Measurements from ENCODE around the gene WNK2. TPM values are rescaled to one million over a fixed set of nuclear protein-coding genes. Genes with fewer than 3 reads are reported as not detected.
A peak's percentile ranks its signal among the peaks of the same experiment; 100 is the strongest.

Gene WNK2
- total RNA-seq, 1 experiment from 2014 or later = 8.9 TPM

GRCh38 chr9:93182572-93182971 is 1.4 kb upstream of the WNK2 start:
- in situ Hi-C loops (cut with HindIII; ENCODE audit: low sequenced_read_pairs) = no loop called here

DNA sequence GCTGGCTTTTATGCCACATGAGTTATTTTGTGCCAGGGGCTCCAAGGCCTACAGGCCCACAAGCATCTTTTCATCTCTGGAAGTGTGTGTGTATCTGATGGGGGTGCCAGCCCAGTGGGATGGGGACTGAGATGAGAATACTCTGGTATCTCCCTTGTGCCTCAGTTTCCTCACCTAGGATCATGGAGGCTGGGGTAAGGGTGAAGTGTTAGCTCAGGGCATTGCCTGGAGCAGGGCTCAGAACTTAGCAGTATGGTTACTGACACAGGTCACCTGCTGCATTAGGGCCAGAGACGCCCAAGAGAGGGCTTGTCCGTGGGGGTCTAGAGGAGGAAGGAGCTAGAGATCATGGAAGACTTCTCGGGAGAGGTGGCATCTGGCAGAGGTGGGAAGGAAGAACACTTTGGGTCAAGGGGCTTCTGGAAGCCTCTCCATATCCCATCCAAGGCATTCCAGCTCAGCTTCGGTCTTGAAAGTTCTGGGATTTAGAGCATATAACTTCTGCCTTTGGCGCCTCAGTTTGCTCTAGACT is 742 bp upstream of the WNK2 start:
- no peak for DNase-seq (ENCODE audit: low spot score)
- in situ Hi-C loops (cut with HindIII; ENCODE audit: low sequenced_read_pairs) = no loop called here

More at GRCh38 chr9:93182572-93182971, 1.4 kb upstream of the WNK2 start:
- peak; percentile 49 for DNase-seq (ENCODE audit: low spot score)

DNA sequence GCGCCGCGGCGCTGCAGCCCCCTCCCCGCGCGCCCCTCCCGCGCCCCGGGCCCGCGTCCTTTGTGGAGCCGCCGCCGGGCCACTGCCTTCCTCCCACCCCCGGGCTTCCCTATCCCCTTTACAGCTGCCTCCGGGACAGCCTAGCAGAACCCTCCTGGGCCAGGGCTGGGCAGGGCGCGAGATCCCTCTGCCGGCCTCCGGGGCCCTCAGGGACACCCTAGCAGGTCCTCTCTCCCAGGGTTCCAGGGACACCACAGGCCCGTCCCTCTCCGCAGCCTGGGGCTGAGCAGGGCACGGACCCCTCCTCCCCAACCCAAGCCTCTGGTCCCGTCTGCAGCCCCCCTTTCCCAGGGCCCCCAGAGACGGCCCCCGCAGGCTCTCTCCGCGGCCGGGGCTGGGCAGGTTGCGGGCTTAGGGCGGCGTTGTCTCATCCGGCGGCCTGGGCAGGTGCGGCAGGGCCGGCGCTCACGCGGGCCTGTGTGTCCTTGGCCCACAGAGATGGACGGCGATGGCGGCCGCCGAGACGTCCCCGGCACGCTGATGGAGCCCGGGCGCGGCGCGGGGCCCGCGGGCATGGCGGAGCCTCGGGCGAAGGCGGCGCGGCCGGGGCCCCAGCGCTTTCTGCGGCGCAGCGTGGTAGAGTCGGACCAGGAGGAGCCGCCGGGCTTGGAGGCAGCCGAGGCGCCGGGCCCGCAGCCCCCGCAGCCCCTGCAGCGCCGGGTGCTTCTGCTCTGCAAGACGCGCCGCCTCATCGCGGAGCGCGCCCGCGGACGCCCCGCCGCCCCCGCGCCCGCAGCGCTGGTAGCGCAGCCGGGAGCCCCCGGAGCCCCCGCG is 710 bp downstream of the WNK2 start:
- DNase-seq (ENCODE audit: low spot score) = no peak
- in situ Hi-C loops (cut with HindIII; ENCODE audit: low sequenced_read_pairs) = no loop called here

DNA sequence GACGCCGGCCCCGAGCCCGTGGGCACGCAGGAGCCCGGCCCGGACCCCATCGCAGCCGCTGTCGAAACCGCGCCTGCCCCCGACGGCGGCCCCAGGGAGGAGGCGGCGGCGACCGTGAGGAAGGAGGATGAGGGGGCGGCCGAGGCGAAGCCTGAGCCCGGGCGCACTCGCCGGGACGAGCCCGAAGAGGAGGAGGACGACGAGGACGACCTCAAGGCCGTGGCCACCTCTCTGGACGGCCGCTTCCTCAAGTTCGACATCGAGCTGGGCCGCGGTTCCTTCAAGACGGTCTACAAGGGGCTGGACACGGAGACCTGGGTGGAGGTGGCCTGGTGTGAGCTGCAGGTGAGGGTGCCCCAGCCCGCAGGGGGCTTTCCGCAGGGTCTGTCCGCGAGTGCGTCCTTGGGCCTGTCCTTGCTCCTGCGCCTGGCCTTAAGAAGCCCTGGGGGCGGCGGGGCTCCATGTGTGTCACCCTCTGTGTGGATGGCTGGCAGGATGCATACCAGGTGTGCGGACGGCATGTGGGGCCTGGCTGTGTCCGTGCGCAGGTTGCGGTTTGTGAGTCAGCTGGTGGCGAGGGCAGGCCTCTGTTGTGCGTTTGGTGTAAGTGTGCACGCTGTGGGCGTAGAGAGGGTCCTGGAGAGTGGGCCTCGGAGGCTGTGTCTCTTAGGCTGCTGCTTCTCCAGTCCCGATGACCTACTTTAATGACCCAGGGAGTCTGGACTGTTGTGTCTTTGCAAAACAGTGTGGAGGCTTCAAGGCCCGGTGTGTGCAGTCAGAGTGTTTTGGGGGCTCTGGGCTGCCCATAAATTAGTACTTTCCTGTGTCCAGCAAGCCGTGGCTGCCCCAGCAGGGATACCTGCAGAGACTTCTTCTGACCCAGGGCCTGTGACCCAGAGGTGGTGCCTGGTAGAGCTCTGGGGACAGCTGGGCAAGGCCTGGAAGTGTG is 1.6 kb downstream of the WNK2 start:
- in situ Hi-C loops (cut with HindIII; ENCODE audit: low sequenced_read_pairs) = no loop called here
- peak; percentile 68 for DNase-seq (ENCODE audit: low spot score)

- DNase-seq (ENCODE audit: low spot score) = peak; percentile 40
- in situ Hi-C loops (cut with HindIII; ENCODE audit: low sequenced_read_pairs) = no loop called here
These were observed 2.4 kb downstream of the WNK2 start for GRCh38 chr9:93186215-93186945.

- in situ Hi-C loops (cut with HindIII; ENCODE audit: low sequenced_read_pairs) = no loop called here
- peak; percentile 57 for DNase-seq (ENCODE audit: low spot score)
These were observed 3.1 kb downstream of the WNK2 start for GRCh38 chr9:93187047-93187446.

GRCh38 chr9:93187574-93187973 is 3.6 kb downstream of the WNK2 start:
- in situ Hi-C loops (cut with HindIII; ENCODE audit: low sequenced_read_pairs) = no loop called here
- no peak for DNase-seq (ENCODE audit: low spot score)

GRCh38 chr9:93188426-93189368 is 4.8 kb downstream of the WNK2 start:
- in situ Hi-C loops (cut with HindIII; ENCODE audit: low sequenced_read_pairs) = no loop called here
- no peak for DNase-seq (ENCODE audit: low spot score)

- in situ Hi-C loops (cut with HindIII; ENCODE audit: low sequenced_read_pairs) = no loop called here
- DNase-seq (ENCODE audit: low spot score) = no peak
These were observed 5.6 kb downstream of the WNK2 start for GRCh38 chr9:93189369-93190132.

DNA sequence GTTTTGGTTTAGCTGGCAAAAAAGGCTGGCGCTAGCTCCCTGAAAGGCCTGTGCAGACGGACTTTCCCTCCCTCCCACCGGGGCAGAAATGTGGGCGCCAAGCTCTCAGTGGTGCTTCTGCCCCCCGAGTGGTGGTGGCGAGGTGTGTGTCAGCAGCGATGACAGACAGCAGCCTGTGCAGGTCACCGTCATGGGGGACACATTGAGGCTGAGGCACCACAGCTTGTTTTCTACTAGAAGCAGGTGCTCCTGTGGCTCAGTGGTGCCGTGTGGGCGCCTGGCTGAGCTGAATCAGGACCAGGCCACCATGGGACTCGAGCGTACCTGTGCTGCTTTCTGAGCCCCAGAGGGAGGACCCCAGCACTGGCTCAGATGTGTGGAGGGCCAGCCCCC is 6.2 kb downstream of the WNK2 start:
- in situ Hi-C loops (cut with HindIII; ENCODE audit: low sequenced_read_pairs) = no loop called here
- DNase-seq (ENCODE audit: low spot score) = peak; percentile 46

- in situ Hi-C loops (cut with HindIII; ENCODE audit: low sequenced_read_pairs) = no loop called here
- no peak for DNase-seq (ENCODE audit: low spot score)
These were observed 6.9 kb downstream of the WNK2 start for GRCh38 chr9:93190656-93191353.

- no peak for DNase-seq (ENCODE audit: low spot score)
- in situ Hi-C loops (cut with HindIII; ENCODE audit: low sequenced_read_pairs) = no loop called here
These were observed 7.4 kb downstream of the WNK2 start for GRCh38 chr9:93191354-93191660.

GRCh38 chr9:93192721-93193387 is 8.9 kb downstream of the WNK2 start:
- DNase-seq (ENCODE audit: low spot score) = no peak
- in situ Hi-C loops (cut with HindIII; ENCODE audit: low sequenced_read_pairs) = no loop called here

DNA sequence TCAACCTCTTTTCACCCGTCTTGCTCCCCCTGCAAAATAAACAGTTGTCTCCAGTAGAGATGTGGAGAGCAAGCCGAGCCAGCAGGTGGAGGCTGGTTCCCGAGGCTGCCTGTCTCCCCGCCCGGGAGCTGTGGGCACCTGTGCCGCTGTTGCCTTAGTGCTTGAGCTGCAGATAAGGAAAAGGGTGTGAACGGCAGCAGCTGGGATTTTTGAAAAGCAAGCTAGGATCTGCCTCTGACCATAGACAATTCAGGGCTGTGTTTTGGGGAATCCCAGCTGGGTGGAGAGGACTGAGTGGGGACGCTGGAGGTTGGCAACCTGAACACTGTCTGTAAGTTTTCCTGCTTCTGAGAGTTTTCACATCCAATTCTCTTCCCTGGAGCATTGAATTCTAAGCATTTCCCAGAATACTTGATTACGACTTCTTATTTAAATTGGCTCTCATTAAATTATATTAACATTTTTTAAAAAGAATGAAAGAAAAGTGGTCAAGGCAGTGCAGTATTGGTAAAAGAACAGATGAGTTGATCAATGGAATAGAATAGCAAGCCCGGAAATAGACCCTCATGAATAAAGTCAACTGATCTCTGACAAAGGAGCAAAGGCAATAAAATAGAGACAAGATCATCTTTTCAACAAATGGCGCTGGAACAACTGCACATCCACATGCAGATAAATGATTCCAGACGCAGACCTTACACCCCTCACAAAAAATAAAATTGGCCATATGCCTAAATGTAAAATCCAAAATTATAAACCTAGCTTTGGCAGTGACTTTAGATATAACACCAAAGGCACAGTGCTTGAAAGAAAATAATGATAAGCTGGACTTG is 9.7 kb downstream of the WNK2 start:
- in situ Hi-C loops (cut with HindIII; ENCODE audit: low sequenced_read_pairs) = no loop called here
- peak; percentile 56 for DNase-seq (ENCODE audit: low spot score)

DNA sequence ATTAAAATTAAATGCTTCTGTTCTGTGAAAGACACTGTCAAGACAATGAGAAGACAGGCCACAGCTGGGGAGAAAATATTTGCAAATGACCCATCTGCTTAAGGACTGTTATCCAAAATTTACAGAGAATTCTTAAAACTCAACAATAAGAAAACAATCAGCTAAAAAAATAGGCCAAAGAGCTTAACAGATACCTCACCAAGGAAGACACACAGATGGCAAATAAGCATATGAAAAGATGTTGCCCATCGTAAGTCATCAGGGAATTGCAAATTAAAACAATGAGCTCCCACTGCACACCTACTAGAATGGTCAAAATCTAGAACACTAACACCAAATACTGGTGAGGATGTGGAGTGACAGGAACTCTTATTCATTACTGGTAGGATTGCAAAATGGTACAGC is 10.3 kb downstream of the WNK2 start:
- DNase-seq (ENCODE audit: low spot score) = no peak
- in situ Hi-C loops (cut with HindIII; ENCODE audit: low sequenced_read_pairs) = no loop called here

DNA sequence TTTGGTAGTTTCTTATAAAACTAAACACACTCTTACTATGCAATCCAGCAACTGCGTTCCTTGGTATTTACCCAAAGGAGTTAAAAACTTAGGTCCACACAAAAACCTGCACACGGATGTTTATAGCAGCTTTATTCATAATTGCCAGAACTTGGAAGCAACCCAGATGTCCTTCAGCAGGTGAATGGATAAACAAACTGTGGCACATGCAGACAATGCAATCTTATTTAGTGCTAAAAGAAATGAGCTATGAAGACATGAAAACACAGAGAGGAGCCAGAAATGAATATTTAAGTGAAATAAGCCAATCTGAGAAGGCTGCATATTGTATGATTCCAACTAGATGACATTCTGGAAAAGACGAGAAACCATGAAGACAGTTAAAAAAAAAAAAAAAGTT is 10.7 kb downstream of the WNK2 start:
- DNase-seq (ENCODE audit: low spot score) = no peak
- in situ Hi-C loops (cut with HindIII; ENCODE audit: low sequenced_read_pairs) = no loop called here

Data from G401 (cell line).